ENCODE measurements around the gene ZFYVE19.

GRCh38 chr15:40832903-40833302 is 26.0 kb downstream of the ZFYVE19 start:
- TF ChIP-seq TCF7L2 (IDR thresholded peaks at IDR 0.05; ENCODE audit: low read depth, low read length), result no peak
- TF ChIP-seq CTCF (IDR thresholded peaks at IDR 0.05), result no peak
- TF ChIP-seq POLR2AphosphoS5 (IDR thresholded peaks at IDR 0.05; ENCODE audit: low read depth, low read length), result no peak
- TF ChIP-seq SIN3A (IDR thresholded peaks at IDR 0.05; ENCODE audit: borderline replicate concordance, insufficient read depth, low read depth, low read length), result no peak
- no peak for TF ChIP-seq REST (IDR thresholded peaks at IDR 0.05; ENCODE audit: insufficient read depth in 1 of 2, low read depth in 2 of 2, low read length in 1 of 2)

Data from Panc1 (cell line).